ENCODE measurements around the gene DNAJB2.
A peak's percentile ranks its signal among the peaks of the same experiment; 100 is the strongest.

Gene DNAJB2

GRCh38 chr2:219292616-219293015 lies 13.4 kb downstream of the DNAJB2 start:
- TF ChIP-seq EZH2phosphoT487 (IDR thresholded peaks at IDR 0.05; ENCODE audit: borderline replicate concordance) (no peak), CTCF (conservative IDR thresholded peaks at IDR 0.05; ENCODE audit: low read length) (no peak)
- Histone ChIP-seq H2AFZ (ENCODE audit: low read length) (no peak overlapping the region), H3K27me3 (ENCODE audit: insufficient read depth, low read length, poor library complexity, severe bottlenecking) (no peaks in the 10 kb centered on the region), H3K4me1 (ENCODE audit: insufficient read depth, low read length, poor library complexity, severe bottlenecking) (peaks cover 17% of the 10 kb centered on the region), H3K9me2 (replicated peaks; ENCODE audit: low read depth, low read length) (no peaks in the 10 kb centered on the region), H3K4me2 (ENCODE audit: low read depth, low read length, poor library complexity, severe bottlenecking) (no peak overlapping the region), H3F3A (ENCODE audit: low read depth) (no peaks in the 10 kb centered on the region), H3K9ac (ENCODE audit: low read depth, low read length, poor library complexity, severe bottlenecking) (no peak overlapping the region), H3K36me3 (ENCODE audit: insufficient read depth, low read length) (no peaks in the 10 kb centered on the region), H3K9me3 (ENCODE audit: insufficient read depth, low read depth, low read length) (no peaks in the 10 kb centered on the region), H3K4me3 (ENCODE audit: low read length, poor library complexity, severe bottlenecking) (no peak overlapping the region), H3K79me2 (ENCODE audit: insufficient read depth, low read length) (no peaks in the 10 kb centered on the region), H4K20me1 (ENCODE audit: insufficient read depth, low read length, poor library complexity, severe bottlenecking) (no peaks in the 10 kb centered on the region)

- peak overlapping the region; percentile 81 for H3K4me3 ChIP-seq (ENCODE audit: low read length, poor library complexity, severe bottlenecking)
- no peaks in the 10 kb centered on the region for H3K27me3 ChIP-seq (ENCODE audit: insufficient read depth, low read length, poor library complexity, severe bottlenecking)
Observed at GRCh38 chr2:219293736-219294231, 14.6 kb downstream of the DNAJB2 start.

GRCh38 chr2:219294356-219295351 lies 15.5 kb downstream of the DNAJB2 start:
- no peaks in the 10 kb centered on the region for H3K27me3 ChIP-seq (ENCODE audit: insufficient read depth, low read length, poor library complexity, severe bottlenecking)

More at GRCh38 chr2:219293736-219294231, 14.6 kb downstream of the DNAJB2 start:
- peak overlapping the region; percentile 66 for H3K4me2 ChIP-seq (ENCODE audit: low read depth, low read length, poor library complexity, severe bottlenecking)
- no peaks in the 10 kb centered on the region for H3K36me3 ChIP-seq (ENCODE audit: insufficient read depth, low read length)
- peak overlapping the region; percentile 72 for H3K9ac ChIP-seq (ENCODE audit: low read depth, low read length, poor library complexity, severe bottlenecking)
- H3K9me3 ChIP-seq (ENCODE audit: insufficient read depth, low read depth, low read length), result no peaks in the 10 kb centered on the region
- no peaks in the 10 kb centered on the region for H3F3A ChIP-seq (ENCODE audit: low read depth)
- peaks cover 10% of the 10 kb centered on the region for H3K4me1 ChIP-seq (ENCODE audit: insufficient read depth, low read length, poor library complexity, severe bottlenecking)
- no peaks in the 10 kb centered on the region for H3K79me2 ChIP-seq (ENCODE audit: insufficient read depth, low read length)
- no peaks in the 10 kb centered on the region for H4K20me1 ChIP-seq (ENCODE audit: insufficient read depth, low read length, poor library complexity, severe bottlenecking)
- H3K9me2 ChIP-seq (replicated peaks; ENCODE audit: low read depth, low read length), result no peaks in the 10 kb centered on the region
- peak overlapping the region; percentile 85; the same call in 1 of the 2 replicates for H2AFZ ChIP-seq (ENCODE audit: low read length)
- TF ChIP-seq EZH2phosphoT487 (IDR thresholded peaks at IDR 0.05; ENCODE audit: borderline replicate concordance) (no peak), CTCF (conservative IDR thresholded peaks at IDR 0.05; ENCODE audit: low read length) (no peak)

More at GRCh38 chr2:219294356-219295351, 15.5 kb downstream of the DNAJB2 start:
- Histone ChIP-seq H3K4me3 (ENCODE audit: low read length, poor library complexity, severe bottlenecking) (peak overlapping the region; percentile 81), H3K9ac (ENCODE audit: low read depth, low read length, poor library complexity, severe bottlenecking) (peak overlapping the region; percentile 72), H3K9me3 (ENCODE audit: insufficient read depth, low read depth, low read length) (no peaks in the 10 kb centered on the region), H3F3A (ENCODE audit: low read depth) (no peaks in the 10 kb centered on the region), H3K4me2 (ENCODE audit: low read depth, low read length, poor library complexity, severe bottlenecking) (peak overlapping the region; percentile 66), H3K4me1 (ENCODE audit: insufficient read depth, low read length, poor library complexity, severe bottlenecking) (peaks cover 10% of the 10 kb centered on the region), H2AFZ (ENCODE audit: low read length) (peak overlapping the region; percentile 85), H4K20me1 (ENCODE audit: insufficient read depth, low read length, poor library complexity, severe bottlenecking) (no peaks in the 10 kb centered on the region), H3K79me2 (ENCODE audit: insufficient read depth, low read length) (no peaks in the 10 kb centered on the region), H3K36me3 (ENCODE audit: insufficient read depth, low read length) (no peaks in the 10 kb centered on the region), H3K9me2 (replicated peaks; ENCODE audit: low read depth, low read length) (no peaks in the 10 kb centered on the region)
- TF ChIP-seq EZH2phosphoT487 (IDR thresholded peaks at IDR 0.05; ENCODE audit: borderline replicate concordance), result no peak
- TF ChIP-seq CTCF (conservative IDR thresholded peaks at IDR 0.05; ENCODE audit: low read length), result peak; percentile 92
